SK-N-SH (cell line): Measurements from ENCODE around the gene LRRC56.

Experiments used
- CHD2 ChIP-seq: fragments of 150-350 bp; IDR thresholded peaks from 2 replicates; pipeline ENCODE4 v1.6.1; 2018; ENCODE audit warnings: low read length; ENCODE audit not compliant: partially characterized antibody
- CTCF ChIP-seq: fragments of 200-600 bp; sonication (generic); IDR thresholded peaks from 2 replicates; pipeline ENCODE4 v1.6.1; 2017; ENCODE audit warnings: antibody characterized with exemption, mild to moderate bottlenecking, moderate library complexity
- EP300 ChIP-seq, 2 experiments: IDR thresholded peaks; 2 replicates each; pipeline versions ENCODE4 v1.4.0 to v1.6.1; 2012; ENCODE audit warnings: borderline replicate concordance in 1 of 2, low read depth in 1 of 2, low read length in 1 of 2
- FOXM1 ChIP-seq: IDR thresholded peaks from 2 replicates; pipeline ENCODE4 v1.4.0; 2012; ENCODE audit warnings: low read depth, mild to moderate bottlenecking
- JUND ChIP-seq: IDR thresholded peaks from 2 replicates; pipeline ENCODE4 v1.4.0; 2012
- POLR2AphosphoS5 ChIP-seq: IDR thresholded peaks from 2 replicates; pipeline ENCODE4 v1.6.1; 2012; ENCODE audit warnings: low read depth, low read length
- TAF1 ChIP-seq: IDR thresholded peaks from 2 replicates; pipeline ENCODE4 v1.6.1; 2012; ENCODE audit warnings: low read depth, mild to moderate bottlenecking, low read length, moderate library complexity, borderline replicate concordance

GRCh38 chr11:559712-560304, 22.5 kb downstream of the LRRC56 start:
- TF ChIP-seq FOXM1 (no peak), CHD2 (no peak), CTCF (no peak), JUND (no peak), TAF1 (no peak), EP300 (IDR thresholded peaks at IDR 0.05; ENCODE audit: borderline replicate concordance in 1 of 2, low read depth in 1 of 2, low read length in 1 of 2) (no peak), POLR2AphosphoS5 (no peak)
